GM19463 (cell line): ENCODE results near the gene ACTL6A.

Experiments
- ATAC-seq: cut with Tn5 transposase; IDR thresholded peaks from one replicate; pipeline ENCODE4 v1.9.1; 2021; ENCODE audit warnings: mild to moderate bottlenecking, moderate library complexity; ENCODE audit not compliant: unreplicated experiment

Gene ACTL6A

GRCh38 chr3:179589143-179589542 lies 26.4 kb downstream of the ACTL6A start:
- peak; percentile 77 for ATAC-seq

GRCh38 chr3:179590669-179591068 lies 27.9 kb downstream of the ACTL6A start:
- no peak for ATAC-seq

- ATAC-seq = no peak
Observed at GRCh38 chr3:179591313-179591712, 28.6 kb downstream of the ACTL6A start.

- ATAC-seq = no peak
Observed at GRCh38 chr3:179599531-179599930, 36.8 kb downstream of the ACTL6A start.

GRCh38 chr3:179603321-179603720 lies 40.6 kb downstream of the ACTL6A start:
- ATAC-seq = no peak

- no peak for ATAC-seq
Observed at GRCh38 chr3:179603831-179604230, 41.1 kb downstream of the ACTL6A start.

- peak; percentile 96 for ATAC-seq
Observed at GRCh38 chr3:179604321-179605078, 41.8 kb downstream of the ACTL6A start, which contains the start of the genes MRPL47 and NDUFB5. TSS of gene MRPL47 (minus strand) at chr3:179604638. CDS start at chr3:179604624, 14 bp downstream. TSS of gene NDUFB5 (plus strand) at chr3:179604794. CDS start at chr3:179604816, 22 bp downstream.

GRCh38 chr3:179606534-179607085 lies 43.9 kb downstream of the ACTL6A start:
- ATAC-seq = no peak

GRCh38 chr3:179608931-179609720 lies 46.4 kb downstream of the ACTL6A start:
- peak; percentile 44 for ATAC-seq

- ATAC-seq = no peak
Observed at GRCh38 chr3:179610066-179610465, 47.3 kb downstream of the ACTL6A start.

- no peak for ATAC-seq
Observed at GRCh38 chr3:179613807-179614206, 51.1 kb downstream of the ACTL6A start.

GRCh38 chr3:179615458-179616173 lies 52.9 kb downstream of the ACTL6A start:
- ATAC-seq = no peak

GRCh38 chr3:179622023-179622422 lies 59.3 kb downstream of the ACTL6A start:
- no peak for ATAC-seq

- no peak for ATAC-seq
Observed at GRCh38 chr3:179624451-179624850, 61.7 kb downstream of the ACTL6A start.

- ATAC-seq = no peak
Observed at GRCh38 chr3:179630753-179631451, 68.2 kb downstream of the ACTL6A start.
